K562 (cell line): Measurements from ENCODE around the gene KCNMB2.

ENCODE experiments used
- CHD2 ChIP-seq: IDR thresholded peaks from 2 replicates; pipeline ENCODE4 v1.6.1; 2011; ENCODE audit warnings: low read depth, low read length
- FOXA1 ChIP-seq: fragments of 450-650 bp; IDR thresholded peaks from 2 replicates; pipeline ENCODE4 v1.6.1; 2016; ENCODE audit warnings: mild to moderate bottlenecking, borderline replicate concordance
- FOXP4 ChIP-seq: sonication (generic); formaldehyde crosslinking; IDR thresholded peaks from 2 replicates; pipeline ENCODE4 v1.8.0; 2022; ENCODE audit warnings: mild to moderate bottlenecking, missing genetic modification reagents, borderline replicate concordance
- MAFK ChIP-seq: IDR thresholded peaks from 2 replicates; pipeline ENCODE4 v1.6.1; 2011; ENCODE audit warnings: low read length, improper control_type of control experiment
- POLR2A ChIP-seq: fragments of 450-650 bp; conservative IDR thresholded peaks from 2 replicates; pipeline ENCODE4 v1.6.1; 2016
- SNRNP70 ChIP-seq: fragments of 200-400 bp; formaldehyde crosslinking; optimal IDR thresholded peaks from 2 replicates; pipeline ENCODE3; 2017; ENCODE audit warnings: low read depth, low read length
- SRF ChIP-seq, 2 experiments: fragments of 250-450, 450-650 bp in 1 of 2; sonication (Bioruptor Pico) in 1 of 2; sonication (generic) in 1 of 2; formaldehyde crosslinking; IDR thresholded peaks; 2 replicates each; pipeline versions ENCODE4 v1.5.0 to v1.5.1; 2020 to 2022; ENCODE audit warnings: mild to moderate bottlenecking in 1 of 2, missing genetic modification reagents in 1 of 2
- TAF1 ChIP-seq: IDR thresholded peaks from 2 replicates; pipeline ENCODE4 v1.6.1; 2011; ENCODE audit warnings: mild to moderate bottlenecking, low read length, moderate library complexity; ENCODE audit not compliant: insufficient read depth, control insufficient read depth, severe bottlenecking; ENCODE audit errors: extremely low read depth
- ZKSCAN1 ChIP-seq: fragments of 150-350 bp; IDR thresholded peaks from 2 replicates; pipeline ENCODE4 v1.6.1; 2016; ENCODE audit warnings: low read depth, low read length
- TF ChIP-seq, protein P1 (sequence below), 3 experiments: IDR thresholded peaks in 2 of 3; conservative IDR thresholded peaks in 1 of 3; 2 replicates each; pipeline ENCODE4 v1.5.1; 2011 to 2012; ENCODE audit warnings: low read length in 3 of 3, mild to moderate bottlenecking in 3 of 3, control low read depth in 2 of 3, improper control_type of control experiment in 1 of 3, inconsistent platforms in 1 of 3, low read depth in 1 of 3, mixed read lengths in 1 of 3, moderate library complexity in 1 of 3; ENCODE audit not compliant: insufficient read depth in 2 of 3
- TF ChIP-seq, protein P2 (sequence below), 2 experiments: fragments of 450-650 bp in 1 of 2; sonication (generic) in 1 of 2; formaldehyde crosslinking in 1 of 2; IDR thresholded peaks in 1 of 2; conservative IDR thresholded peaks in 1 of 2; 2 replicates each; pipeline versions ENCODE4 v1.6.1 to v1.8.1; 2016 to 2023; ENCODE audit warnings: mild to moderate bottlenecking in 2 of 2, moderate library complexity in 2 of 2, inconsistent platforms in 1 of 2, missing genetic modification reagents in 1 of 2
- TF ChIP-seq, protein P3 (sequence below): fragments of 250-450 bp; sonication (Bioruptor Pico); IDR thresholded peaks from 2 replicates; pipeline ENCODE4 v1.5.0; 2020; ENCODE audit warnings: mild to moderate bottlenecking, borderline replicate concordance

DNA sequence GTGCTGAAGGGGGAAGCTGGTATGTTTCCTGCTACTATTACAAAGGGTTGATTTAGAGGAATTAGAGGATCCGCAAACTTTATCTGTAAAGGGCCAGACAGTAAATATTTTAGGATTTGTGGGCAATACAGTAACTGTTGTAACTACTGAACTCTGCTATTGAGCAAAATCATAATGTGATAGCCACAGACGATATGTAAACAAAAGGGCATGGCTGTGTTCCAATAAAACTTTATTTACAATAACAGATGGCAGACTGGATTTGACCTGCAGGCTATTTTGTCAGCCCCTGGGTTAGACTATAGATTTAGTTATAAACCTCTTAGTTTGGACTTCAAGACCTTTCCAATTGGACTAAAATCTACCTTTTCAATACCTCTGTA, 27.8 kb upstream of the KCNMB2 start:
- TF ChIP-seq, protein P1, sequence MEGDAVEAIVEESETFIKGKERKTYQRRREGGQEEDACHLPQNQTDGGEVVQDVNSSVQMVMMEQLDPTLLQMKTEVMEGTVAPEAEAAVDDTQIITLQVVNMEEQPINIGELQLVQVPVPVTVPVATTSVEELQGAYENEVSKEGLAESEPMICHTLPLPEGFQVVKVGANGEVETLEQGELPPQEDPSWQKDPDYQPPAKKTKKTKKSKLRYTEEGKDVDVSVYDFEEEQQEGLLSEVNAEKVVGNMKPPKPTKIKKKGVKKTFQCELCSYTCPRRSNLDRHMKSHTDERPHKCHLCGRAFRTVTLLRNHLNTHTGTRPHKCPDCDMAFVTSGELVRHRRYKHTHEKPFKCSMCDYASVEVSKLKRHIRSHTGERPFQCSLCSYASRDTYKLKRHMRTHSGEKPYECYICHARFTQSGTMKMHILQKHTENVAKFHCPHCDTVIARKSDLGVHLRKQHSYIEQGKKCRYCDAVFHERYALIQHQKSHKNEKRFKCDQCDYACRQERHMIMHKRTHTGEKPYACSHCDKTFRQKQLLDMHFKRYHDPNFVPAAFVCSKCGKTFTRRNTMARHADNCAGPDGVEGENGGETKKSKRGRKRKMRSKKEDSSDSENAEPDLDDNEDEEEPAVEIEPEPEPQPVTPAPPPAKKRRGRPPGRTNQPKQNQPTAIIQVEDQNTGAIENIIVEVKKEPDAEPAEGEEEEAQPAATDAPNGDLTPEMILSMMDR (IDR thresholded peaks at IDR 0.05 in 2 of 3, conservative IDR thresholded peaks at IDR 0.05 in 1 of 3; ENCODE audit: insufficient read depth in 2 of 3, low read depth in 1 of 3, low read length in 3 of 3) = no peak
- TF ChIP-seq, protein P2, sequence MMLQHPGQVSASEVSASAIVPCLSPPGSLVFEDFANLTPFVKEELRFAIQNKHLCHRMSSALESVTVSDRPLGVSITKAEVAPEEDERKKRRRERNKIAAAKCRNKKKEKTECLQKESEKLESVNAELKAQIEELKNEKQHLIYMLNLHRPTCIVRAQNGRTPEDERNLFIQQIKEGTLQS (IDR thresholded peaks at IDR 0.05) = no peak
- TF ChIP-seq, protein P2 (CRISPR knock-in tag; conservative IDR thresholded peaks at IDR 0.05) = no peak
- TF ChIP-seq POLR2A (no peak), FOXA1 (no peak), TAF1 (no peak), ZKSCAN1 (no peak), CHD2 (no peak), SRF (CRISPR knock-in tag; IDR thresholded peaks at IDR 0.05) (no peak), MAFK (no peak), SNRNP70 (no peak), FOXP4 (CRISPR knock-in tag) (no peak)
- TF ChIP-seq, protein P3, sequence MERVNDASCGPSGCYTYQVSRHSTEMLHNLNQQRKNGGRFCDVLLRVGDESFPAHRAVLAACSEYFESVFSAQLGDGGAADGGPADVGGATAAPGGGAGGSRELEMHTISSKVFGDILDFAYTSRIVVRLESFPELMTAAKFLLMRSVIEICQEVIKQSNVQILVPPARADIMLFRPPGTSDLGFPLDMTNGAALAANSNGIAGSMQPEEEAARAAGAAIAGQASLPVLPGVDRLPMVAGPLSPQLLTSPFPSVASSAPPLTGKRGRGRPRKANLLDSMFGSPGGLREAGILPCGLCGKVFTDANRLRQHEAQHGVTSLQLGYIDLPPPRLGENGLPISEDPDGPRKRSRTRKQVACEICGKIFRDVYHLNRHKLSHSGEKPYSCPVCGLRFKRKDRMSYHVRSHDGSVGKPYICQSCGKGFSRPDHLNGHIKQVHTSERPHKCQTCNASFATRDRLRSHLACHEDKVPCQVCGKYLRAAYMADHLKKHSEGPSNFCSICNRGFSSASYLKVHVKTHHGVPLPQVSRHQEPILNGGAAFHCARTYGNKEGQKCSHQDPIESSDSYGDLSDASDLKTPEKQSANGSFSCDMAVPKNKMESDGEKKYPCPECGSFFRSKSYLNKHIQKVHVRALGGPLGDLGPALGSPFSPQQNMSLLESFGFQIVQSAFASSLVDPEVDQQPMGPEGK (CRISPR knock-in tag) = no peak
